Effector CD4-positive, alpha-beta T cell (primary cell): ENCODE results near the gene ADARB1.

Experiments used
- DNase-seq: peaks from one replicate; pipeline ENCODE4 v3.0.0-alpha.2; 2020

Gene ADARB1

GRCh38 chr21:45076245-45076711 is 1.9 kb downstream of the ADARB1 start:
- no peak for DNase-seq

DNA sequence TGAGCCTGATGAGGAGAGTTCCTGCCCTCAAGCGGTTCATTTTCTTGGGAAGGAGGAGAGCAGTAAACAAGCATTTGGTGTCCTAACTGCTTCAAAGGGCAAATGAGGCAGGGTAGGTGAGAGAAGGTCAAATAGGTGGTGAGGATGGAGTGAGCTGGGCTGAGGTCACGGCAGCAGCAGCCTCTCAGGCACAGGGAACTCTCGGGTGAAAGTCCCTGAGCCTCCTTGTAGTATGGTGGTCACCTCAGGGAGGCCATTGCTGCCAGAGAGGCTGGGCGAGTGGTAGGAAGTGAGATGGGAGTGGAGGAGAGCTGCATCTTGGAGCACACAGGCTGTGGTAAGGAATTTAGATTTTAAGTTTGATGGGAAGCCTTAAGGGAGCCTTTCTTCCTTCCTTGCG is 4.0 kb downstream of the ADARB1 start:
- no peak for DNase-seq

DNA sequence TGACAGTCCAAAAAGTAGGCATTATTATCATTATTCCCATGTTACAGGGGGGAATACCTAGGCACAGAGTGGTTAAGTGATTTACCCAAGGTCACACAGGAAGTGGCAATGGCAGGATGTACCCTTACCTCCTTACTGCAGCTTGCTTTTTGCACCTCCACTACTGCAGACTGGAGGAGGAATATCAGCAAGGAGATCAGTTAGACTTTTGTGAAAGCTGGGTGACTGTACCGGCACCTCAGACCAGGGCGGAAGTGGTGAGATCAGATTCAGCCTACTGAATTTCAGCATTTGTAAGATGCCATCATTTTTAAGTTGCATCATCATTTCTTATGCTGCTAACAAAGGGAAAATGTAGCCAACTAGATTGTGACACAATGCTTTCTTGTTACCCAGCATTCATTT is 4.5 kb downstream of the ADARB1 start:
- DNase-seq, result peak; percentile 74

DNA sequence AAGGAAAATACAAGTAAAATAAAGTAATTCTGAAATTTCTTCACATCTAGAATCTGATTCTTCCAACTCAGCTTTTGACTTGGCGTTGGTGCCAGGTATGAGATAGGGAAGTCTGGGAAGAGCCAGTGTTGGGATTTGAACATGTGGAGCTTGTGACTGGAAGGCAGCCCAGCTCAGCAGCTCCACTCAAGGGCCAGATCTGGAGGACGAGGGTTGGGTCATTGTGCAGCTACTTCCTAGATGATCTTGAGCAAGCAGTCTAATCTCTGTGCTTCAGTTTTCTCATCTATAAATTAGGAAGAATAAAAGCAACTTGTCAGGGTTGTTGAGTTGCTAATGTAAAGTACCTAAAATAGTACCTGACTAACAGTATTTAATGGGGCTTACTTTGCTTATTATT is 5.0 kb downstream of the ADARB1 start:
- DNase-seq, result no peak

DNA sequence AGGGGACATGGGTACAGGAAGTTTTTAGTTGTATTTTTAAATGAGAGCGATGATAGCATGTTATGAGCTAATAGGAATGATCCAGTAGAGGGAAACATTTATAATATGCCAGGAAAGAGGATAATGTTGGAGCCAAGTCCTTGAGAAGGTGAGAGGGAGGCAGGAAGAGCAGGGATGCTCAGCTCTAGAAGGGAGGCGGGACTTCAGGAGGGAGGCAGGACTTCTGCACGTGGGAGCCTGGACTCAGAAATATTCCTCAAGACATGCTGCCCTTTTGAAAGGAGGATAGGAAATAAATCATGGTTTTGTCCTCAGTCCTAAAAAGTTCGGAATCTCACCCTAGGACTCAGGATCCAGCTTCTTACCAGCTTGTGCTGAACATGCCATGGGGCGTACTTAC is 5.9 kb downstream of the ADARB1 start:
- no peak for DNase-seq

GRCh38 chr21:45080639-45081414 is 6.4 kb downstream of the ADARB1 start:
- DNase-seq, result peak; percentile 38

DNA sequence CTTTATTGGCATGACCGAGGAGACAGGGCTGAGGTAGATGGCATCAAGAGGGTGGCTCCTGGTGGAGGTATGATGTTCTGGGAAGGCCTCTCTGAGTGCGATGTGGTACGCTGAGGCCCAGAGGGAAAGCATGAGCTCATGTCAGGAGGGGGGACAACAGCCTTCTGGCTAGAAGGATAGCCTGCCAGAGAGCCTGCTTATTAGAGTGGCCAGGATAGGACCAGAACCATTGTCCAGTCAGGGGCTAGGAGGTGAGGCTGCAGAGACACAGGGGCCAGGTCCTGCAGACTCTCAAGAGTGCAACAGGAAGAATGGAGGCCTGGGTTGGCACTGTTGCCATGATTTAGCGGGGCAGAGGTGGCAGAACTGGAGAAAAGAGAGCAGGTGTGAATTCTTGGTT is 7.3 kb downstream of the ADARB1 start:
- no peak for DNase-seq

DNA sequence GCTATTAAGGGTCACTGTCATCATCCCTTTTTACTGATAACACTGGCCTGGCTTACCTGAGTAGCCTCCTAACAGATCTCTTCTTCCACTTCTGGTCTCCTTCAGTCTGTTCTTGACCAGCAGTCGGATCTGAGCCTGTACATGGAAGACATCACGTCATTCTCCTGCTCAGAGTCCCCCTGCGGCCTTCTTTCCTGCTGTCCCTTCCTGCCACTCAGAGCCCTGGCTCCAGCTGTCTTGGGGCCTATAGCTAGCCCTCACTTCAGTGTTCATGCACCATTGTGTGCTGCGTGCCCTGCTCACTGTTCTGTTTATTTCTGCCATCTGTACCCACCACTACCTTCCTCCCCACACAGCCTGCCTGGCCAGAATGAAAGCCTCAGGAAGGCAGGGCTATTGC is 8.4 kb downstream of the ADARB1 start:
- no peak for DNase-seq

- DNase-seq, result no peak
Measured at GRCh38 chr21:45084121-45084520, 9.7 kb downstream of the ADARB1 start.

DNA sequence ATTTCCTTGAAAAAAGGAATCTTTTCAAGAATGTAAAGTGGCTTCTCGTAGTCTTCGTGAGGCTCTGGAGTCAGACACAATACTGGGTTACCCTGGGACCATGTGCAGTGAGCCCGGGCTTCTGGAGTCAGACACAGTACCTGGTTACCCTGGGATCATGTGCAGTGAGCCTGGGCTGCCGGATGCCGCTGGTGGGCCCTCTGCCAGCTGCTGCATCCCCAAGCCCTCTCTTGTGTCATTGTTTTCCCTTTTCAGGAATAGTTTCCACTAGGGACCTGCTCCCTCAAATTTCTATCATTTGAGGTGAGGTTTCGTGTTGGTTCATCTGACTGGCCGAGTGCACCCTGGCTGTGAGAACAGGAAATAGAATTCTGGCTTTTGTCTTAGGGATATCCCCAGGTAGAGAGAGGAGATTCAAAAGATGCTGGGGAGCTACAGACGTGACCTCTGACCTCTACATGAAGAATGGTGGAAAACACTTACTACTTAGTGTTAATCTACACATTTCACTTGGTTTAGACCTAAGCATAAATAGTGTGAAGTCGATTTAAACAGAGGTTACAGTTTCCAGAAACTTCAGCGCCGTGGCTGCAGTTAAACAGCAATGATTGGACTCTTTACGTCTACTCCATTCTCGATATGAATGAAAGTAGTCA is 10.6 kb downstream of the ADARB1 start:
- DNase-seq, result no peak

- DNase-seq, result no peak
Measured at GRCh38 chr21:45085700-45086099, 11.3 kb downstream of the ADARB1 start.

DNA sequence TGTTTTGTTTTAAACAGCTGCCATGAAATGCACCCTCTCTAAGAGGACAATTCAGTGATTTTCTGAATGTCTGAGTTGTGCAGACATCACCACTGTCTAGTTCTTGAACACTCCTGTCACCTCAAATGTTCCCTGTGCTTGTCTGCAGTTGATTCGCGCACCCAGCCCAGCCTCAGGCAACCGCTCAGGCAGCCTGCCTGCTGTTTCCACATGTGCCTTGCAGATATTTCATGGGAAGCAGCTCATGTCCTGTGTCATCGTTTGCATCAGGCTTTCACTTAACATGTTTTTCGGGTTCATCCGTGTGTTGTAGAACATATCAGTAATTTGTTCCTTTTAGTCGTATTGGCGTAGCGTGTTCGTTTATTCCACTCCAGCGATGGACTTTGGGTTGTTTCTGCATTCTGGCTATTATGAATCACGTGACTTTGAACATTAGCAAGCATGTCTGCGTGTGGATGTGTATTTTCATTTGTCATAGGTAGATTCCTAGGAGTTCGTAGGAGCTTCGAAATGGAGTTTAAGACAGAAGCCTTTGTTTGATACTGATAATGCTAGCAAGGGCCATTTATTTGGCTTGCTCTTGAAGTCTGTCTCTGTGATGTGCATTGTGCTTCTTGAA is 12.1 kb downstream of the ADARB1 start:
- no peak for DNase-seq

DNA sequence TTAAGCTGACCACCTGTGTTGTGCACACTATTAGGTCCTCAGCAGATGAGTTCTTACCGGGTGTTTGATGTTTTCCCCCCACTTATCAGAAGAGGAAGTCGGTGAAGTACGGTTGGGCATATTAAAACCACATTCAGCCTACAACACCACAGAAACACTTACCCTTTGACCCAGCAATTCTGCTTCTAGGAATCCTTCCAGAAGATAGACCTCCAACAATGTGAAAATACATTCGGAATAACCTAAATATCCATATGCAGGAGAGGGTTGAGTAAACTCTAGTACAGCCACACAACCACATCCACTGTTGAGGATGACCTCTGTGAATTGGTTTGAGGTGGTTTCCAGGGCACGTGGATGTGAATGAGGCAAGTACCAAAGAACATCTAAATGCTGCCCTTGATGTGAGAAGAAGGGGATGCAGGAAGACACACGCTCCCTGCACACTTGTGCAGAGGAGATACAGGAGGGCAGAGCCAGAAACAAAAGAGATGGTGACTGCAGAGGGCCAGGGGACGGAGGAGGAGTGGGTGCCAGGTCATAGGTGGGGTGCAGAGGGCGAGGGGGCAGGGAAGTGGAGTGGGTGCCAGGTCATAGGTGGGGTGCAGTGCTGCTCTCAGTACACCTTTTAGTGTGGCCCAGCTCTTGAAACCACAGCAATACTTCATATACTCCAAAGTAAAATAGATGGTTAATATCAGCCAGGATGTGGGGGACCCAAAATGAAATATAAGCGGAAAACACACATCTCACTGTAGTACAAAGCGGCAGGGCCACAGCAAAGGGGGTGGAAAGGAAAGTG is 12.8 kb downstream of the ADARB1 start:
- DNase-seq, result no peak

- no peak for DNase-seq
Measured at GRCh38 chr21:45088116-45088515, 13.7 kb downstream of the ADARB1 start.

- DNase-seq, result no peak
Measured at GRCh38 chr21:45088729-45089128, 14.3 kb downstream of the ADARB1 start.

- no peak for DNase-seq
Measured at GRCh38 chr21:45089964-45090363, 15.6 kb downstream of the ADARB1 start.

- no peak for DNase-seq
Measured at GRCh38 chr21:45090966-45091365, 16.6 kb downstream of the ADARB1 start.

DNA sequence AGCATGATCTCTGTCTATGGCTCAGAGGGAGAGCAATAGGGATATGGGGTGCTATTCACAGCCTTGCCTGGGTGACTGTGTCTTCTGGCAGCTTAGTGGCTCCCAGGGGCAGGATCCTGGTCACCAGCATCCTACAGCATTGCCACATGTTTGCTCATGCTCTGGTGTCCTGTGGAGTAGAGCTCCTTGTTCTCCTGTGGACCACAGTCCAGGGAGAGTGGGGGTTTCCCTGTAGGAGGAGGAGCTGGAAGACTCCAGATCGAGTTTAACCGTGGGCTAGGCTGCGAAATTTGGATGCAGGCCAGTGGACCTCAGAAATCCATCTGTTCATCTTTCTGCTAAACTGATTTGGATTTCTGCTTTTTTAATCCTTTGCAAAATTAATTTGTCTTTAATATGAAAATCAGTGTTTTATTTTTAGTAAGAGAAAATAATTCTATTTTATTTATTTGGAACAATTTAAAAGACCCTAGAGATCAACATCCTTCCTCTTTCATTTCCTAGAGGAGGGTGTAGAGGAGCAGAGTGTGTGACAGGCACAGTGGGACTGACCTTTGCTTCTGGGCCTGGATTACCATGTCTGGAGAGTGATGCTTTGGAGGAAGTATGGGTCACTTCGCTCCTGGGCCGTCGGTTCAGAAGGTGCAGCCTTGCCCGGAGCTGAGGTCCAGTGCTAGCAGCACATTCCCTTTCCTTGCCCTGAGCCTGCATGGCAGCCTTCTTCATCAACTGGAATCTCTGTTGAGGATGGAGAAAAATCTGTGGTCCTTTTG is 17.4 kb downstream of the ADARB1 start:
- no peak for DNase-seq

DNA sequence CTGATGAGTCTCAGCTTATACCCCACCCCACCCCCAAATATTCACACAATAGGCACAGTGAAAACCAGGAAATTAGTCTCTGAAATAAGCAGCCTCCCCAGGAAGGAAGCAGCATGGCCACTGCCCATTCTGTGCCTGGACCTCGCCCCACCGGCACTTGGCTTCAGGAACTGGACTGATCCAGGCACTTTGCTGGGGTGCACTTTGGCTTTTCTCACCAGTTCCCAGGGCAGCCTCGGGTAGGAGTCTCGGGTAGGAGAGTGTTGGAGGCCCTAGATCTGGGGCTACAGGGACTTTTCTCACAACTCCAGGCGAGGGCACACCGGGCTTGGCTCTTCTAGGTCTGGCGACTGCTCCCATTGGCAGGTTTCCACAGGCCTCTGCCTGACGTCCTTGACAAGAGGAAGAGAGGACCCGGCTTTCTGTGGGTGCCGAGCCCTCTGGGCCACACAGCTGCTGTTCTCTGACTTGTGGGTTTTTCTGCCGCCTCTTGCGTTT is 18.7 kb downstream of the ADARB1 start:
- no peak for DNase-seq

- DNase-seq, result no peak
Measured at GRCh38 chr21:45094412-45094811, 20.0 kb downstream of the ADARB1 start.

GRCh38 chr21:45095505-45095904 is 21.1 kb downstream of the ADARB1 start:
- DNase-seq, result no peak

GRCh38 chr21:45096217-45096616 is 21.8 kb downstream of the ADARB1 start:
- no peak for DNase-seq
